Adipocyte (in vitro differentiated cells): ENCODE data around the gene UBE2V1.

Source experiments
- DNase-seq: peaks from one replicate; pipeline ENCODE4 v3.0.0-alpha.2; 2015; ENCODE audit warnings: low read depth
- H3K27me3 ChIP-seq: replicated peaks from 2 replicates; pipeline ENCODE4 v1.7.0; 2013; ENCODE audit warnings: mild to moderate bottlenecking, low read length, moderate library complexity; ENCODE audit not compliant: control insufficient read depth, insufficient read depth
- H3K36me3 ChIP-seq: 2 replicates; pipeline ENCODE4 v1.7.0; 2013; ENCODE audit warnings: low read length, mild to moderate bottlenecking, moderate library complexity; ENCODE audit not compliant: control insufficient read depth, insufficient read depth, severe bottlenecking
- H3K4me1 ChIP-seq: 2 replicates; pipeline ENCODE4 v1.7.0; 2013; ENCODE audit warnings: mild to moderate bottlenecking, low read length, moderate library complexity; ENCODE audit not compliant: control insufficient read depth, insufficient read depth
- H3K4me3 ChIP-seq: 2 replicates; pipeline ENCODE4 v1.7.0; 2013; ENCODE audit warnings: mild to moderate bottlenecking, low read length, moderate library complexity
- H3K9ac ChIP-seq: 2 replicates; pipeline ENCODE4 v1.7.0; 2013; ENCODE audit warnings: mild to moderate bottlenecking, low read length, moderate library complexity
- H3K9me3 ChIP-seq: 2 replicates; pipeline ENCODE4 v1.7.0; 2013; ENCODE audit warnings: mild to moderate bottlenecking, low read length, moderate library complexity; ENCODE audit not compliant: control insufficient read depth

Gene UBE2V1

DNA sequence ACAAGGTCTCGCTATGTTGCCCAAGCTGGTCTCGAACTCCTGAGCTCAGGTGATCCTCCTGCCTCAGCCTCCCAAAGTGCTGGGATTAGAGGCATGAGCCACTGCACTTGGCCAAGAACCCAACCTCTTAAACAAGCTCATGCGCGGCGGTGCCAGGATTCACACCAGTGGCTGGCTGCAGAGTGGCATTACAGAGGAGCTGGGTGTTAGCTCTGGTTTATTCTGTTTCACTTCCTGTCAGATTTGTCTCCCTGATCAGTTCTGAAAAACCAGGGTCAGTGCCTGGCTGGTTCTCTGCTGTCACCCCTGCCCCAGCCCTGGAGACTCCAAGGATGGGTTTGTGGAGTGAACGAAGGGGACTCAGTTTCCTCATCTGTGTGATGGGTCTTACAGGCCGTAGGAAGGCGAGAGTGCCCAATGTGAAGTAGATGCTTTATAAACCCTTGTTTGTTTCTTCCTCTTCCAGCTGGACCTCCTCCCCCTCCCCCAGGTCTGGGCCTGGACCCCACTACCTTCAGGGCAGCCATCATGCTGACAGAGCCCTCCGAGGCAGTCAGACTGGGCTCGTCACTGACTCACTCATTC is 63.4 kb downstream of the UBE2V1 start:
- DNase-seq = no peak
- no peak overlapping the region for H3K4me3 ChIP-seq
- peaks cover 24% of the 10 kb centered on the region for H3K4me1 ChIP-seq
- no peaks in the 10 kb centered on the region for H3K36me3 ChIP-seq
- peaks cover 4% of the 10 kb centered on the region for H3K9me3 ChIP-seq
- no peaks in the 10 kb centered on the region for H3K27me3 ChIP-seq
- no peak overlapping the region for H3K9ac ChIP-seq

DNA sequence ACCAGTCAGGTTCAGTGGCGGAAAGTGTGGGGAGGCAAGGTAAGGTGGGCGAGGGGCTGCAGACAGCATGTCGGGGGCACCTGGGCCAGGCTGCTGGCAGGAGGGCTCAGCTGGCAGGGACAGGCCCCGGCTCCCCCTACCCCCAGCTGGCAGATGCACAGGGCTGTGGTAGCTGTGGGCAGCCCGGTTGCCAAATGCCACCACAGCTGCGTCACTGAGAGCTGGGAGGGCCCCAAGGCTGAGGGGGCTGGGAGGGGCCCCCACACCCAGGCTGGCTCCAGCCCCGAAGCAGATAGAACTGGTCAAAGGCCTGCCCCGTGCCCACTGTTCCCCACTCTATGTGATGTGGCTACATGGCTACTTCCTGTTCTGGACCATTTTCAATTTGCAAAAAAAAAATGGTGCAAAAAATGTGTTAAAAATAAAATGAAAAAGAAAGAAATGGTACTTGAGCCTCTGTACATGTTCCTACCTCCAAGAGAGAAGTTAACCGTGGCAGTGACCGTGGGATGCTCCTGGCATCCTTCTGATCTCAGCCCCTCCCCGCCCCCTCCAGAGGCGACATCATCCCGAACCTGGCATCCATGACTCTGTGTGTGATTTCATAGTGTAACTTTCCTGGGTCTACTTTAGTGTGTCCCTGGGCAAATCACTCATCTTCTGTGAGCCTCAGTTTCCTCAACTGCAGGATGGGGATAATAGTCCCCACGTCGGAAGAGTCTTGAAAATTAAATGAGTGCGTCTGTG is 64.4 kb downstream of the UBE2V1 start:
- H3K4me3 ChIP-seq = no peak overlapping the region
- peaks cover 4% of the 10 kb centered on the region for H3K9me3 ChIP-seq
- H3K27me3 ChIP-seq = no peaks in the 10 kb centered on the region
- DNase-seq = peak; percentile 47
- no peak overlapping the region for H3K9ac ChIP-seq
- H3K4me1 ChIP-seq = peaks cover 20% of the 10 kb centered on the region
- H3K36me3 ChIP-seq = no peaks in the 10 kb centered on the region

DNA sequence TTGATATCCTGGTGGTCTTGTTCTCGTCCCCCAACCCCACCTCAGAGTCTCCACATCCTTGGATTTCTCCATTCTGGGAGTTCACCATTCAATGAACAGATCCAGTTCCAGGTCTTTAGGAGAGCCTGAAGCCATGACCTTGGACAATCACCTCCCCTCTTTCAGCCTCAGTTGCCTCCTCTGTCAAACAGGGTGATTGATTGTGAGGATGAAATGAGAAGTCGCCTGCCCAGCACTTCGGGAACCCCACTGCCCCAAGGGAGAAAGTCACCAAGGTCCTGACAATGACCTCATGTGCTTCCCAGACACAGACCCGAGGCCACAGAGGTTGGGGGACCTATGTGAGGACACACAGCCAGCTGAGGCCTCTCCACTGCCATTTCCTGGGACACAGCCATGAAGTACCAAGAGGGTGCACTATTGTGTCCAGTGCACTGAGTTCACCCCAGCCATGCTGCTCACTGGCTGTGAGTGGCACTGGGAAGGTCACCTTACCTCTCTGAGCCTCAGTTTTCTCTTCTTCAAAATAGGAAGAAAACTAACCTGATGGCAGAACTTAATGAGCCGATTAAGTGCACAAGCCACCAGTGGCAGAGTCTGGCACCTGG is 68.5 kb downstream of the UBE2V1 start:
- Histone ChIP-seq H3K9ac (no peak overlapping the region), H3K36me3 (no peaks in the 10 kb centered on the region), H3K9me3 (peaks cover 4% of the 10 kb centered on the region), H3K27me3 (no peaks in the 10 kb centered on the region), H3K4me3 (no peak overlapping the region), H3K4me1 (peaks cover 20% of the 10 kb centered on the region)
- no peak for DNase-seq

DNA sequence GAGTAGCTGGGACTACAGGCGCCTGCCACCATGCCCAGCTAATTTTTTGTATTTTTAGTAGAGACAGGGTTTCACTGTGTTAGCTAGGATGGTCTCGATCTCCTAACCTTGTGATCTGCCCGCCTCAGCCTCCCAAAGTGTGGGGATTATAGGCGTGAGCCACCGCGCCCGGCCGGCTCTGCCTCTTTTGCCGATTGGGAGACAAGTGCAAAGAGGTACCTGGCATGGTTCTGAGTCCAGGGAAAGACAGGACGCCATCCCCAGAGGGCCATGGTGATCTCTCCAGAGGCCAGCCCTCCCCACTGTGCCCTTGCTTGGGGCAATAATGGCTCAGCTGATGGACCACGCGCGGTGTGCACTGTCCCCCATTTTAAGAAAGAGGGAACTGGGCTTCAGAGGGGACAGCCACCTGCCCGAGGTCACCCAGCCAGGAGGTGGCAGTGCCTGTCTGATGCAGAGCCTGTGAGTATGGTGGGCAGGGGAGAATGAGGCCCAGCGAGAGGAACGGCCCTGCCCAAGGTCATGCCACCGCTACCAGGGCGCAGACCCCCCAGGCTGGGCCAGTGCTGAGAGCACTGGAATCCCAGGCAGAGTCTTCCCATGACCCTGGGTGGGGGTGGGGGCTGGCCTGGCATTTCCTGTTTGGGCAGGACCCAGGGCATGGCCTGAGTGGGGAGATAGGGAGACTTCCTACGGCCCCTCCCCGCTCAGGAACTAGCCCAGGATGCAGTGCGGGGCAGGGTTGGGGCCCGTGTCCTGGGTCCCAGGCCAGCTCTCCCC is 69.2 kb downstream of the UBE2V1 start:
- H3K27me3 ChIP-seq = no peaks in the 10 kb centered on the region
- H3K9ac ChIP-seq = no peak overlapping the region
- H3K4me3 ChIP-seq = no peak overlapping the region
- peaks cover 4% of the 10 kb centered on the region for H3K9me3 ChIP-seq
- H3K4me1 ChIP-seq = peaks cover 20% of the 10 kb centered on the region
- DNase-seq = no peak
- no peaks in the 10 kb centered on the region for H3K36me3 ChIP-seq

DNA sequence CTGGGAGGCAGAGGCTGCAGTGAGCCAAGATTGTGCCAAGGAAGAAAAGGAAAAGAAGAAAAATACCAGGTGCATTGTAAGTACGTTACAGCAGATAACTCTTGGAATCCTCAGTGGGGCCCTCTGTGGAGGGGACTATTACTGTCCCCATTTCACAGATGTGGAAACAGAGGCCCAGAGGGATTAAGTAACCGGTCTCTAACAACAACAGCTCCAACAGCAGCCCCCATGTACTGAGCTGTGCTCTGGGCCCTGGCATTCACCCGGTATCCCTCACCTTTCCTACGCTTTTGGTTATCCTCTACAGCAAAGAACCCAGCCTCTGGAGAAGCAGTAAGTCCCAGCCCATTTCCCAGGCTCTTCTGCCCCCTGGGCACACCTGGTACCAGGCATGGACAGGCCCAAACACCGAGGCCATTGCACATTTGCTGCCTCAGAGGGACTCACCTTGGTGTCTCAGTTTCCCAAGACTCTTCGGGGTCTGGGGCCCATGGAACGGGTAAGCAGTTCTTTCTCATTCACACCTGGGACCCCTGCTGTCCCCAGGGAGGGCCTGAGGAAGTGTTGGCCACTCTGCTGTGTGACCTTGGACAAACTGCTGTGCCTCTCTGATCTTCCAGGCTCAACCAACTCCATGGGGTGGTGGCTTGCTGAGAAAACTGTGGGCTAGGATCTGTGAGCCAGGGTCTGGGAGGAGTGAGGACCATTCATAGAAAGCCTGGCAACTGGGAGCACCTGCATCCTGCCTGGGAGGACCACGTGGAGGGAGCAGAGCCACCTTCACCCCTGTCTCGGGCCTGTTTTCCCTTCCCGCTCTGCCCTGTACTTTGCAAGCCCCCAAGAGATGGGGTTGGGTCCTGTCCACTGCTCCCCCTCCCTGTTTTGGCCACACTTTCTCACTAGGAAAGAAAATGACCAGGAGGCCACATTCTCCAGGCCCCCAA is 70.3 kb downstream of the UBE2V1 start:
- DNase-seq = no peak
- Histone ChIP-seq H3K9me3 (peaks cover 4% of the 10 kb centered on the region), H3K9ac (no peak overlapping the region), H3K36me3 (no peaks in the 10 kb centered on the region), H3K4me1 (peaks cover 12% of the 10 kb centered on the region), H3K27me3 (no peaks in the 10 kb centered on the region), H3K4me3 (no peak overlapping the region)

DNA sequence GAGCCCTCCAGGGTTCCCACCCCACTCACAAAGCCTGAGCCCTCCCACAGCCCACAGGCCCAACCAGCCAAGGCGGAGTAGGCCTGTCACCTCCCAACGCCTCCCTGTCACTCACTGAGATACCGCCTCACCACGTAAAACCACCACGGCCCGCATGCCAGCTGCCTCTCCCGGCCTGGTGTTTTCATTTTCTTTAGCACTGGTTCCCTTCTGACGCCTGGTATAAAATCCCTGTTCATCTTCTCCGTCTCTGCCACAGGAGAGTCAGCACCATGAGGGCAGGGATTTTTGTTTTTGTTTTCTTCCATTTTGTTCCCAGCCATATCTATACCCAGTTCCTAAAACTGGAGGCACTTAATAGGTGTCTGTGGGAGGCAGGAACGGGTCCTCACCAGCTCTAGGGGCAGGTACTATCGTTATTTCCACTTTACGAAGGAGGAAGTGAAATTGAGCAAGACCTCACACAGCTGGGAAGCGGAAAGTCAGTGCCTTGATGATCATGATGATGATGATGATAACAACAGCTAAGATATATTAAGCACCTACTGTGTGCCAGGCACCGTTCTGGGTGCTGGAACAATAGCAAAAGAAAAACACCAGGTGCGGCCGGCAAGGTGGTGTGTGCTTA is 71.6 kb downstream of the UBE2V1 start:
- Histone ChIP-seq H3K9me3 (peaks cover 4% of the 10 kb centered on the region), H3K9ac (no peak overlapping the region), H3K36me3 (no peaks in the 10 kb centered on the region), H3K4me1 (peaks cover 2% of the 10 kb centered on the region), H3K27me3 (no peaks in the 10 kb centered on the region), H3K4me3 (no peak overlapping the region)
- DNase-seq = no peak

DNA sequence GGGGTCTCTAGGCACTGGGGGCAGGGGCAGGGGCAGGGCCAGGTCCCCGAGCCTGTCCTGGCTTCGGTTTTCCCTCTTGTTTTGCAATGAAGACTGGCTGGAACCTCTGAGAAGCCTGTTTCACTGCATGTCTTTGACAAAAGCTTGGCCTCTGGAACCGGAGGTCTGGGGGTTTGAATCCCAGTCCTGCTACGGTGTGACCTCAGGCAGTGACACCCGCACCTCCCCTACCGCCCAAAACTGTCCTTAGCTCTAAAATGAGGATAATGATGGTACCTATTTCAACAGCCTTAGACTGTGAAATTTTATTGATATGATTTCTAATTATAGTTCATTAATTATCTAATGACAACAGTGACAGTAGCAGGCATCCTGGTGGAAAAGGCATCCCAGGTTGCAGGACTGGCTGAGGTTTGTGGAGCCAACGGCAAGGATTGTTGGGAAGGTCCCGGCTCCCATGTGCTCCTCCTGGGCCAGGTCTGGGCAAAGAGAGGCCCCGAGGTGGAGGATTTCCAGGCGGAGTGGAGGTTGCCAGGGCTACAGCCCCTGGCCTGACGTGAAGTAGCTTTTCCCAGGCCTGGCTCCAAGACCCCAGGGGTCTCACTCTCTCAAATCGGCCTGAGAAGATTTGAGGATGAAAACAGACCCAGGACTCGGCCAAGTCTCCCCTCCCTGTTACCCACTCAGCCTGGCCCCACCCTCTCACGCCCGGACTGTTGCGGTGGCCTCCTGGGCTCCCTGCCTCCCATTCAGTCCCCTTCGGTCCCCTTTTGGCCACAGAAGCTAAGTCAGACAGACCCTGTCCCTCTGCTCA is 72.3 kb downstream of the UBE2V1 start:
- Histone ChIP-seq H3K9ac (no peak overlapping the region), H3K36me3 (no peaks in the 10 kb centered on the region), H3K9me3 (peaks cover 2% of the 10 kb centered on the region), H3K27me3 (no peaks in the 10 kb centered on the region), H3K4me3 (no peak overlapping the region), H3K4me1 (no peaks in the 10 kb centered on the region)
- DNase-seq = no peak

DNA sequence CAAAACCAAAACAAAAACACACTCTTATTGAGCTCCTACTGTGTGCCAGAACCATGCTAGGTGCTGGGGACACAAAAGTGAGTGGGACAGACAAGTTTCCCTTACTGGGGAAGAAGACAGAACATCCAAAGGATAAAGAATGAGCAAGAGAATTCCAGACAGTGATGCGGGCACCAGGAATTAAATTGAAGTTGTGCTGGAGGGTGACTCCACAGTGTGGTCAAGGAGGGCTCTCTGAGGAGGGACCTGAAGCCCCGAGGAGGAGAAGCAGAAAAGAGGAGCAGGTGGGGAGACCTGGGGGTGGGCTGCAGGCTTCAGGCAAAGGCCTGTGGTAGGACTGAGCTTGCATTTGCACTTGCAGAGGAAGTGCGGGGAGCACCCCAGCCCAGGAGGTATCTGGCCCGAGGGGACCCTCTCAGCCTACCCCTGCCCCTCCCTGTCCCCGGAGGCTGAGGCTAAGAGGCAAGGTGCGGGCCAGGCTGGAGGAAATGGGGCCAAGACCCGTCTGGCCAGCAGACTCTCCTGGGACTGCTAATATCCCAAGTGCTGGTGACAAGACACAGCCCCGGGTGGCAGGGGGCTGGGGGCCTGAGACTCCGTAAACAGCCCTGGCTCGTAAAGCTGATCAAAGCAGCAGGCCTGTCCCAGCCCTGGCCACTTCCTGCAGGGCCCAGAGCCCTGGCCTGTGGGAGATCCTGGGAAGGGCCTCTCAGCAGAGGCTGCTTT is 73.1 kb downstream of the UBE2V1 start:
- H3K4me3 ChIP-seq = no peak overlapping the region
- no peak for DNase-seq
- H3K36me3 ChIP-seq = no peaks in the 10 kb centered on the region
- no peak overlapping the region for H3K9ac ChIP-seq
- no peaks in the 10 kb centered on the region for H3K4me1 ChIP-seq
- no peaks in the 10 kb centered on the region for H3K9me3 ChIP-seq
- no peaks in the 10 kb centered on the region for H3K27me3 ChIP-seq

DNA sequence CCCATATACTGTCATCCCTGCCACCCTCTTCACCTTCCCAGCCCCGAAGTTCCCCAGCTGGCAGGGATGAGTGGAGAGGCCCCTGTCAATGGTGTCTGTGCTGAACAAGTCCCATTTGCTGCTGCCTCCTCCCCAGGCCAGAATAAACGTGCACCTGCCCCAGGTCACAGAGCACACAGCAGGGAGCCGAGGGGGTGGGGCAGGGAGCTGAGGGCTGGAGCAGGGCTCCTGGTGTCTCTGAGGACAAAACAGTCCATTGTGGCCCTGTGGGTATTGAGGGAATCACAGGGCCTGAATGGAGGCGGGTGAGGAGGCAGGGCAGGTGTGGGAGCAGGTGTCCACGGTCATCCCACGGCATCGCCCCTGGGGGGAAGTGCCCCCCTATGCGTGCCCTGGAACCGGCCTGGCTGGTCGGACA is 74.4 kb downstream of the UBE2V1 start:
- H3K27me3 ChIP-seq = no peaks in the 10 kb centered on the region
- no peaks in the 10 kb centered on the region for H3K9me3 ChIP-seq
- H3K4me1 ChIP-seq = peaks cover 12% of the 10 kb centered on the region
- H3K9ac ChIP-seq = no peak overlapping the region
- no peak for DNase-seq
- H3K4me3 ChIP-seq = no peak overlapping the region
- H3K36me3 ChIP-seq = no peaks in the 10 kb centered on the region
